Dermis blood vessel endothelial cell (primary cell): ENCODE data around the gene CLTA. TPM values are rescaled to one million over a fixed set of nuclear protein-coding genes. Genes with fewer than 3 reads are reported as not detected.
A peak's percentile ranks its signal among the peaks of the same experiment; 100 is the strongest.
"Not testable (repeated sequence)": the region's sequence is repeated elsewhere in the genome, so short reads cannot be mapped to it uniquely, and the experiment has no call there.

ENCODE experiments used
- DNase-seq: peaks from one replicate; pipeline ENCODE4 v3.0.0; 2010
- total RNA-seq: library from RNA; depleted of rRNA; stranded (reverse); fragments of >200 nt; gene quantifications from 2 replicates; pipeline ENCODE4 v1.2.3, GENCODE V29; 2014

CLTA gene
- total RNA-seq, 1 donor from 2014 or later: 359 TPM

DNA sequence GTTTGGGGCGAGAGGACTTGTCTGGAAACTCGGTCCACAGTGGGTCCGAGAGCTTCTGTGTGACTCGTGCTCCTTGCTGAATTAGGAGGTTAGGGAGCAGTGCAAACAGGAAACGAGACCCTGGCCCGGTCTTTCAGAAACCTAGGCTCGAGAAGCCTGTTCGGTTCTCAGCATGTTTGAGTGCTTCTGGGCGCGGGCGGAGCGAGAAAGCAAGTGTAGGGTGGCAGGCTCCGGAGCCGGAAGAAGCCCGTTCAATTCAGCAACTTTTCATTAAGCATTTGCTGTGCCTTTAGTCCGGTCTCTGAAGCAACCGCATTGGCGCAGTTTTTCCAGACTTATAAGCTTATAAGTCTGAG lies 547 bp downstream of the CLTA start:
- peak; percentile 53 for DNase-seq

DNA sequence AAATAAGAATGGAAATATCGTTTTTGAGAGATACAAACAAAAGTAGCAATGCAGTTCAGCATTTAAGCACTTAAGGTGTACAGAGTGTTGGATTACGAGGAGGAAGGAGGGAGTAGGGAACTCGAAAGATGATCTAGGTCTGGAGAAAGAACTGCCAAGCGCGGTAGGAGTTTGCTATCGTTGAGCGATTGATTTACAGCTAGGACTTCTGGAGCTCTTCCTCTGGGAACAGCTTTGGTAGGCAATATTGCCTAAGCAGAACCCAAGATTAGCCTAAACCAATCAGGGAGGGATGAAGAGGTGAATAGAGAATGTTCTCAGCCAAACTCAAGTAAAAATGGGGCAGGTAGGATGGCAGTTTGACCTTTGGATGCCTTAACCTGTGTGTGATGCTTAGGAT lies 965 bp downstream of the CLTA start:
- DNase-seq: peak; percentile 26

DNA sequence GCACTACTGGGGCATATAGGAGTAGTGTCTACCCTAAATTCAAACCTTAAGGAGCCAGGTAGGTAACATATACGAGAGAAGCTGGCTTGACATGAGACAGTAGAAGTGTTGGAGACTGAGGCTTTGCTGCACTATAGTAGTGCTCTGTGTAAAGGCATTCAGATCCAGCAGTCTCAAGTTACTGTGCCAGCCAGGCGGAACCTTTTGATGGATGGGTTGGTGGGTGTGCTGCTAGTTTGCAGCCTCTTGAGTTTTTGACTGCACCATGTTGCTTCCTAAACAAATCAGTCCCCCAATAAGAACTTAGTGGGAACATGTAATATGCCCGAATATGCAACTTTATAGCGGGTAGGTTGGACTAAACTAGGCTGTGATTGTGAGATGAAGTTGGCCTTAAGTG lies 1.5 kb downstream of the CLTA start:
- no peak for DNase-seq

DNA sequence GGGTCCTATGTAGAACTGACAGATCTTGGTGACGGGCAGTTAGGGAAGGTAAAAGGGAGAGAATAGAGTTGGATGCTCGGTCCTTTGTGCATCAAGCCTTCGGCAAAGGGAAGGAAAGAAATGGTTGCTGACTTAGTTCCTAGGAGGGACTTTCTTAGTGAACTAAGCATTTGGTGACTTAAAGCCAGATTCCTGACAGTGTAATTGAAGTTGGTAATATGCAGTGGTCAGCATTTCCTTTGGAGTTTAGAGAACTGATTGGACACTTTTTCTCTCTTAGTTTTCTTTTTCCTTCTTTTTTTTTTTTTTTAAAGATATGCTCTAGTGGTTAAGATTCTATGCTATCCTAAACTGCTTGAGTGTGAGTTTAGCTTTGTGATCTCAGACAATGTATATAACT lies 2.3 kb downstream of the CLTA start:
- DNase-seq: no peak

DNA sequence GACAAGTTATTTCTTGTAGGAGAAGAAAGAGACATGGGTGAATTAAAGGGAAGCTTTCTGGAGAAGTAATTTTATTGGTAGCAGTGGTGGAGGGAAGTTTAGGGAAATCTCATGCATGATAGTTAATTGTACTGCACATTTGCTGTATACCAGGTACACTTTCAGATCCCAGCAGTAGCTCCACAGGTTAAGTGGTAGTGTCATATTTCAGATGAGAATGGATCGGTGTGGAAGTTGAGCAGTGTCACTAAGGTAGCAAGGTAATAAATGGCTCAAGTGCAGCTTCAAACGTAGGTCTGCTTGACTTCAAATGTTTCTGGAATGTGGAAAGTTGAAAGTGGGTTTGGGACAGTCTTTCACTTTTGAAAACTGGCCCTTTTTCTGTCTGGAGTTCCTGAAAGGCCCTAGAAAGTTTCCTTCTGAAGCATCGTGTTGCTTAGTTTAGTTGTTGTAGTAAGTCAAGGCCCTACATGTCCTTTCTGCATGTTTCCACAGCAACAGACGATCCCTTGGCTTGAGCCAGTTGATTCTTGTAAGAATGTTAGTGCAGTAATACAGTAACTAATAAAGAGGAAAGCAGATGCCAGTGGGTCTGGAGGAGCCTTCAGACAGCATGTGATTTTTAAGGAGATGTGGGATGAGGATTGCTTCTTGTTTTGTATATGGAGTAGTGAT lies 3.7 kb downstream of the CLTA start:
- no peak for DNase-seq

DNA sequence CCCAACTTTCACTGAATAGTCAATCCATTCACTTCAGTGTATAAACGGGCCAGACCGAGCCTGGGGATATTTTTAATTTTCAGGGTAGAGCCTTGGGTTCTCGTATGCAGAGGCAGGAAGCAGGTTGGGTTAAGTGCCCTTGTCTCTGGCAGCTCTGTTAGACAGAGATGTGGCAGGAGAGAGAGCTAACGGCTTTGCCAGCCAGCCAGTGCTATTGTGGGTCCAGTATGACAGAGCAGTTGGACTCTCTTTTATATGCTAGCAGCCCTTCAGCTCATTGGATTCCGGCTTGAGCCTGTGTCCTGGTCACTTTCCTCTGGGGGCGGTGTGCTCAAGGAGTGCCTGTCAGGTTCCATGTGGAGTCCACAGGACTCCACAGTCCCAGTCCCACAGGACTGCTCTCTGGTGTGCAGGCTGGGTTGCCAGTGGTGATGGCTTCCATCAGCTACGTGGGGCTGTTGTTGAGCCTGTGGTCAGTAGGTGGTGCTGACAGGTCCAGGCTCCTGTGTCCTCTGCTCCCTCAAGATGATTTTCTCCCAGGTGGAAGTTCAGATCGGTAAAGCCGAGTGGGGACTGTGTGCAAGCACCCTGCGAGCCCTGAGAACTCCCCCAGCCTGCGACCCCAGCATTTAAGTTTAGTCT lies 14.3 kb downstream of the CLTA start:
- peak; percentile 57 for DNase-seq

DNA sequence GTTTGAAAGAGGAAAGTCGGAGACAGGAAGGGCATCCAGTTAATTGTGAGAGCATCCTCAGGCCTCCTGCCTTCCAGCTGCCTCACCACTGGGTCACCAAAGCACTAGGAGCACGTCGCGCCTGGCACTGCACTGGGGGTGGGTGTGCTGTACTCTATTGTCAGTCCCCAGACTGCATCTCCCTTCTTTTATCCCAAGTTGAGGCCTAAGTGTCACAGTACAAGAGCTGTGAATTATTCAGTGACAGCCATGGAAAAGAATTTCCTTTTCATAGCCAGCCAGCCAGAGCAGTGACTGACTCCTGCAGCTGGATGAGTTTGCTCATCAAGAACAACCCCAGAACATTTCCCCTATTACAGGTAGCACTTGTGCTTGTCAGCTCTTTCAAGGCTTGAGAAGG lies 16.3 kb downstream of the CLTA start:
- peak; percentile 43 for DNase-seq

DNA sequence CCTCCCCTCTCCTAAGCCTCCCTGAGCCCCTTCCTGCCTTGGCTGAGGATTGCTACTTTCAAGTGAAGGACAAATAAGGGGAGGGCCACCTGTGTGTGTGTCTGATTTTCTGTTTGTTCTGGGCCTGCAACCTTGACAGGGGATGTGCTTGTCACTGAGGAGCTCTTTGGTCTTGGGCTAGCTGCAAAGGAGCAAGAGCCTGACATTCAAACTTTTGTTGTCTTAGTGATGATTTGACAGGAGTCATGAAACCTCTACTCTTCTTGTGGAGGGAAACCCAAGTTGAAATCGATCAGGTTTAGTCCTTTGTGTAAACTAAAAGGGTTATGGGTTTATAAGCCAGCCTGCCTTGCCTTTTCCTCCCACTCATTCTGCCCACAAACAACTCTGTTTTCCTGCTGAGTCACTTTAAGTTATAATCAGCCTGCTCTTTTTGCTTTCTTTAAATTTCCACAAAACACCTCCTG lies 16.9 kb downstream of the CLTA start:
- peak; percentile 57 for DNase-seq

DNA sequence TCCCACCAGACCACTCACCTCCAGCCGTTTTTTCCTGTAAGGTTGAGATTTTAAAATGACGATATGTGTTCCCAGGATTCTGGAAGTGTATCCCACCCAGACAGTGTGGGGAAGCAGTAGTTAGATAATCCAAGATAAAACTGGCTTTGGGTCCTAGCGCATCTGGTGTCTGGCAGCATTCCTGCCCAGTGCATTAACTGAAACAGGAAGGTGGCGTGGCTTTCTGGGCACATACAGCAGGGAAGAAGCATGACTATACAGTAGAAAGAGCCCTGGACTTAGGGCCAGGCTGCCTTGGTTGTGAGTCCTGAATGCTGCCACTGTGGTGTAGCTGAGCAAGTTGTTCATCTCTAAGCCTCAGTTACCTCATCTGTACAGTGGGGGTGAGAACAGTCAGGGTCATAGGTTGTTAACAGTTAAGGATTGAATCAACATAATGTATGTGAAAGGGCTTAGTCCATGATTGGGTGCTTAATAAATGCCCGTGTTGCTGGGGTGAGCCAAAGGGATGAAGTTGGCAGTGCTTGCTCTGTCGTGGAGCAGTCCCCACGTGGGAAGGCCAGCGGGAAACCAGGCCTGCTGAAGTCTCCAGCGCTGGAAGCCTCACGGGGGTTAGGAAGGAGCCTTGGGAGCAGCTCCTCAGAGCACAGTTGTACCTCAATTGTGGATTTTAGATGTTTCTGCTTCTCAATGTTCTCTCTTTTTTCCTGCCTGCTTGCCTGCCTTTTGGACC lies 18.0 kb downstream of the CLTA start:
- peak; percentile 67 for DNase-seq

DNA sequence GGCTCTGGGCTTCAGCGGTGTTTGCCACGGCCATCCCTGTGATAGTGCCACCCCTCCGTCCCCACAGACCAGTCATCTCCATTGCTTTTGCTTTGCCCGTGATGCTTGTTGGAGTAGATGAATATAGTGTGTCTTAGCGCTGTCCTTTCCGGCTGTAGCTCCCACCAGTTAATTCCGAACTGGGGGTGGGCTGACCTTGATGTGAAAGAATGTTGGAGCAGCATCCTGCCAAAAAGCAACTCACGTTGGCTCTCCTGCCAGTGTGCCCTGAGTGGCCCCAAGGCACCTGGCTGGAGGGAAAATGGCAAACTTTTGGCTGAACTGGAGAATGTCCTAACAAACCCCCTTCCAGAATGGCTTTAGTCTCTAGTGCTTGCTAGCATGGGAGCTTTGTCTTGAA lies 20.0 kb downstream of the CLTA start:
- no peak for DNase-seq

DNA sequence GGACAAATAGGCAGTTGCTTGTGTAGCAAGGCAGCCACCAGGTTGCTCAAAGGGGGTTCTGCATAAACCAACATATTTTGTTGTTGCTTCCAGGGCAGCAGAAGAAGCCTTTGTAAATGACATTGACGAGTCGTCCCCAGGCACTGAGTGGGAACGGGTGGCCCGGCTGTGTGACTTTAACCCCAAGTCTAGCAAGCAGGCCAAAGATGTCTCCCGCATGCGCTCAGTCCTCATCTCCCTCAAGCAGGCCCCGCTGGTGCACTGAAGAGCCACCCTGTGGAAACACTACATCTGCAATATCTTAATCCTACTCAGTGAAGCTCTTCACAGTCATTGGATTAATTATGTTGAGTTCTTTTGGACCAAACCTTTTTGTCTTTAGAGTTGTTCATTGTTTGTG lies 20.8 kb downstream of the CLTA start:
- peak; percentile 18 for DNase-seq

DNA sequence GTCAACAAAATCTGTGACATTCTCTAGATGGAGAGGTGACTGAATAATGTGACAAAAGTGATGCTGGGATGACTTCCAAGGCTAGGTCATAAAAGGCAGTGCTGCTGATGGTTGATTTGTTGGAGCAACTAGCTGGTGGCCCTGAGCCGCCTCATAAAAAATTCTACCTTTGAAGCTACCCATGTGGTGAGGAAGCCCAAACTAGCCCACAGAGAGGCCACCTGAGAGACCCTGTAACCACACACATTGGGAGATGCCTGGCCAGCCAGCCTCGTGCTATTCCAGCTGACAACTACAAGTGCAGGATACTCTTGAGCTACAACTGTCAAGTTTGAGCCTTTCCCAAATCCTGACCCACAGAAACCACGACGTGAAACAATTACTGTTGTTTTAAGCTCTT lies 22.7 kb downstream of the CLTA start:
- no peak for DNase-seq

DNA sequence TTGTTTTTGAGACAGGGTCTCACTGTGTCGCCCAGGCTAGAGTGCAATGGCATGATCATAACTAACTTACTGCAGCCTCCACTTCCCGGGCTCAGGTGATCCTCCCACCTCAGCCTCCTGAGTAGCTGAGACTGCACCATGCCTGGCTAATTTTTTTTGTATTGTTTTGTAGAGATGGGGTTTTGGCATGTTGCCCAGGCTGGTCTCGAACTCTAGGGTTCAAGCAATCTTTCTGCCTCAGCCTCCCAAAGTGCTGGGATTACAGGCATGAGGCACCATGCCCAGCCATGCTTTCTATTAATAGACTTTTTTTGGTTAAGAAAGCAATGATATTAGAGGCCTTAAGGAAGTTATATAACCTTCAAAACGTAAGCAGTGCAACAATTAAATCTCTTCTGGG lies 23.3 kb downstream of the CLTA start:
- DNase-seq: no peak

DNA sequence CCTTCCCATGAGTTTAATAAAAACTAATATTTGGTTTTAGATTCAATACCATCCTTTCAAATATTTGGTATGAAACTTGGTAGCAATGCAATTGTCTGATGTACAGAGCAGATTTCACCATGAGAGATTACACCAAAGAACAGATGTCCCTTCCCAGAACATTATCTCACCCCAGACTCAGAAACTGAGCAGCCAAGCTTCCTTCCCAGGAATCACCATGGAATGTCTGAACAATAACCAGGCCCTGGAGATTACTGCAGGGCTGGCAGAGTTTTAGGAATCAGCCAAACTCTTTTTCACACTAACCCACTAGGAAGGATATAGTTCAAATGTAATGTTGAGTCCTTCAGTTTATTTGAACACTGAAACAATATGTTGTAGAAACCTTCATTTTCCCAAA lies 23.9 kb downstream of the CLTA start:
- peak; percentile 78 for DNase-seq

DNA sequence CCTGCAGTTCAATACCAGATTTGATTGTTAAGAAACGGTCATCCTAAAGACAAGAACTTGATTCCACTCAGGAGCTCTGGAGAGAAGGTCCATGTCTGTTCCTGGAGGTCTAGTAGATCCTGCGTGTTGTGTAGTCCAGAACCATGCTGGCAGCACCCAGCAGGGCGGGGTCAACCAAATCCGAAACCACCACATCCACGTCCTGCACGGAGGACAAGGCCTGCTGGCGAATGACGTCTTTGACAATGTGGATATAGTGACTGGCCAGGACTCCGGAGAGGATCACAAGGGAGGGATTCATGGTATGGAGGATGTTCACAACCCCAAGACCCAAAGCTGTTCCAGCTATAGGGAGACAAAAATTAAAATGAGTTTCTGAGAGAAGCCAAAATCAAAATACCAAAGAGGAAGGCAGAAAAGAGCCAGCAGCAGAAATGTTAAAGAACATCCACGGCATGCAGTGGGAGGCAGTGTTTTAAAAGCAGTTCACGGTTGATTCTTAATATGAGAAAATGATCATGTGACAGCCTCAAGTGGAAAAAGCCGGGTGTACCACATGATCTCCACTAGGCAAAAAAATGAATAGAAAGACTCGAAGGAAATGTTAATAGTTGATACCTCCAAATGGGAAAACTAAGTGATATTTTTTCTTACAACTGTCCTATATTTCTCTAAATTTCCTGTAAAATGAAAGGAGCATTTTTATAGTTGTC lies 26.7 kb downstream of the CLTA start:
- no peak for DNase-seq

DNA sequence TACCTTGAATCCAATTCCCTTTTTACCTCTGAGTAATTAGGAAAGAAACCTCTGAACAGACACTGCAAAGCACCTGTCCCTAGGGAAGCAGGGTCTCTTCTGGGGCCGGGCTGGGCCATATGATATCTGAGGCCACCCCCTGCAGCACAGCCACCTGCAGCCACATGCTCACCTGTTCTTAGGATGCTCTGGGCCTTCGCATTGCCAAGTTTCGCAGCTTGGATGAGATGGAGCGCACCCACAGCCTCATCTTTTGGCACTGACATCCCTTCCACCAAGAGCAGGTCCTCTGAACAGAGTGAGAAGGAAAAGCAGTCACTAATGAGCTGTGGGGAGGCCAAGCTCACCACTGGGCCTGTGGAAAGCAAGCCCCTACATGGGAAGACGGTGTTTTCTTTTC lies 27.3 kb downstream of the CLTA start:
- no peak for DNase-seq

DNA sequence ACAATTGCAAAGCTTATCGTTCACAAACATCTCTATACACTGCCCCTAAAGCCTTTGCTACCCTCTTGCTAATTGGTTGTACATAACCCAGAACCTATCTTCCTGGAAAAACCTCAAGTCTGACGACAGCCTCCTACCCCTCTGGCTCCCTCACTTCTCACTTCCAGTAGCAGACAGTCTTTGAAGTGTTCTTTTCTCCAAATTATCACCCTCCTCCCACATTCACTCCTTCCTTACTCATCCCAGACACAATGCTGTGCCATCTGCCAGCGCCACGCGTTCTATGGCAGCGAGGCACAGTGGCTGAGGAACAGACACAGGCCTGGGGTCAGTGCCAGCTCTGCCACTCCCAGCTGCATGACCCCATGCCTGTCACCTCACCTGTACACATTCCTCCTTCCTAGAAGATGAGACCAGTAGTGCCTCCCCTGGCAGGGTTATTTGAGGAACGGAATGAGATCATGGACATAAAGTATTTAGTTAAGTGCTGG lies 27.7 kb downstream of the CLTA start:
- DNase-seq: no peak

DNA sequence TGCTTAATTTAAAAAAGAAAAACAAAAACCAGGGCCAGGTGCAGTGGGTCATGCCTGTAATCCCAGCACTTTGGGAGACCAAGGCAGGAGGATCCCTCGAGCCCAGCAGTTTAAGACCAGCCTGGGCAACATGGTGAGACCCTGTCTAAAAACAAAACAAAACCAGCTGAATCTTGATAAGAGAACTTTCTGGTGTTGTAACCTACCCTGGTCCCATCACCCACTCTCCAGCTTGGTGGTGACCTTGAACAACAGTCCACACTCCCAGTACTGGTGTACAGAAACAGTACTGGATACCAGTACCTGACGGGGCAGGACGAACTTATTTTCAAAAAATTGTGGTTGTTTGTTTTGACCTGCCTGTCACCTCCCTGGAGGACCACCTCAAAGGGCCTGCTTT lies 30.9 kb downstream of the CLTA start:
- no peak for DNase-seq

DNA sequence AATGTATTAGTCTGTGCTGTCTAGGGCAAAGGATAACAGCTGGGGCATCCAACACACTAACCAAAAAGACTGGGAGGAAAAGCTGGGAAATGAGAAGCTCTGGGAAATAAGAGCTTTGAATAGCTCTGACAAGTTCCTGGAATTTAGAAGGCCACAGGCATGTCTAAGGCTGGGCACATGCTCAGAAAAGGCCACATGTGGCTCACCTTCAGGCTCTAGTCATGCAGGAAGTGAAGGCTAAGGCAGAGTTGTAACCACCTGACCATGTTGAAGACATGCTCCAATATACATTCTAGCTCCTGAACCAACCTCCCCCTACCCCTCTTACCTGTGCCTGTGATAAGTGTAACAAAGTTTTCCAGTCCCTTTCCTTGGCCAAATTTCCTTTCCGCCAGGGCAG lies 31.7 kb downstream of the CLTA start:
- no peak for DNase-seq

DNA sequence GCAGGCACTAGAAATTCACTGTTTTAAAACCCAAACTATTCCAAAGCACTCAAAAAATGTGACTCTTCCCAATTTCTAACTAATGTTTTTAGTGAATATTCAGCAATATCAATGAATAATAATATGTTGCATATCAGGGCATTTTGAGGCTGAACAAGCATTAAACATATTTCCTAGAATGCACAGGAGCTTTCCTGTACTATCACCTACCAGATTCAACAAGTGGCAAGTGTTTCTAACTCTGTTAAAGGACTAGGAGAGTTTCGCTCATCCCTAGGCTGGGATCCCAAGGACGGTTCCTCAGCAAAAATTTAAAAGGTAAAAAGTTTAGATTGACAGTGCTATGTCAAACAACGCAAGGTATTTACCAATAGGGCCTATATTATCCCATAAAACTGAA lies 46.5 kb downstream of the CLTA start:
- DNase-seq: no peak

DNA sequence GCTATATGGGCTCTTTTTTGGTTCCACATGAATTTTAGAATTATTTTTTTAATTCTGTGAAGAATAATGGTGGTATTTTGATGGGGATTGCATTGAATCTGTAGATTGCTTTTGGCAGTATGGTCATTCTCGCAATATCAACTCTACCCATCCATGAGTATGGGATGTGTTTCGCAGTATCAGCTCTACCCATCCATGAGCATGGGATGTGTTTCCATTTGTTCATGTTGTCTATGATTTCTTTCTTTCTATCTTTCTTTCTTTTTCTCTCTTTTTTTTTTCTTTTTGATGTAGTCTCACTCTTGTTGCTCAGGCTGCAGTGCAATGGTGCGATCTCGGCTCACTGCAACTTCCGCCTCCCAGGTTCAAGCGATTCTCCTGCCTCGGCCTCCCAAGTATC lies 48.5 kb downstream of the CLTA start:
- DNase-seq: not testable (repeated sequence)

DNA sequence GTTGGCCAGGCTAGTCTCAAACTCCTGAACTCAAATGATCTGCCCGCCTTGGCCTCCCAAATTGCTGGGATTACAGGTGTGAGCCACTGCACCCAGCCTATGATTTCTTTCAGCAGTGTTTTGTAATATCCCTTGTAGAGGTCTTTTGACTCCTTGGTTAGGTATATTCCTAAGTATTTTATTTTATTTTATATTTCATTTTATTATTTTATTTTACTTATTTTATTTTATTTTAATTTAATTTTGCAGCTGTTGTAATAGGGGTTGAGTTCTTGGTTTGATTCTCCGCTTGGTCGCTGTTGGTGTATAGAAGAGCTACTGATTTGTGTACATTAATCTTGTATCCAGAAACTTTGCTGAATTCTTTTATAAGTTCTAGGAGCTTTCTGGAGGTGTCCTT lies 49.0 kb downstream of the CLTA start:
- not testable (repeated sequence) for DNase-seq

DNA sequence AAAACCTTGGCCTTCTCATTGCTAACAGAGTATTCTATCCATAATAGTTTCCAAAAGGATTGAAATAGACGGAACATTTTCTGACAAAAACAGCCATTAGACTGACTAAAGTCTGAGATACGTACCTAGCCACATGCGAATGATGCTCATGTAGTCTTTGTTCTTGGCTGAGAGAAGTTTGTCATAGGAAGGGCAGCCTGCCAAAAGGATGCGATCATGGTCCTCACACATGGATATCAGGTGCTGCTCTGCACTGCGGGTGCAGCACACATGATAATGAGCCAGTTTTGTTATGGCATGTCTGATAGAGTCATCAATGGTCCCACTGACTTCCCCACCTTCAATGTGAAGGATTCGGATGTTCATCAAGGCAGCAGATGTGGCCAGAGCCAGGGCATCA lies 55.2 kb downstream of the CLTA start:
- DNase-seq: no peak
